Measurements from ENCODE around the gene GSTM1.

DNA sequence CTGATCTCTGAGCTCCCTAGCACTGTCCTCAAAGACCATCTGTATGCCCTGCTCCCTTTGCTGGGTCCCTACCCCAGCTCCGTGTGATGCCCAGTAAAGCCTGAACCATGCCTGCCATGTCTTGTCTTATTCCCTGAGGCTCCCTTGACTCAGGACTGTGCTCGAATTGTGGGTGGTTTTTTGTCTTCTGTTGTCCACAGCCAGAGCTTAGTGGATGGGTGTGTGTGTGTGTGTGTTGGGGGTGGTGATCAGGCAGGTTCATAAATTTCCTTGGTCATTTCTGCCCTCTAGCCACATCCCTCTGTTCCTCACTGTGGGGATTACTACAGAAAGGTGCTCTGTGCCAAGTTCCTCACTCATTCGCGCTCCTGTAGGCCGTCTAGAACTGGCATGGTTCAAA, 30.1 kb downstream of the GSTM1 start:
- TF ChIP-seq, protein P1, sequence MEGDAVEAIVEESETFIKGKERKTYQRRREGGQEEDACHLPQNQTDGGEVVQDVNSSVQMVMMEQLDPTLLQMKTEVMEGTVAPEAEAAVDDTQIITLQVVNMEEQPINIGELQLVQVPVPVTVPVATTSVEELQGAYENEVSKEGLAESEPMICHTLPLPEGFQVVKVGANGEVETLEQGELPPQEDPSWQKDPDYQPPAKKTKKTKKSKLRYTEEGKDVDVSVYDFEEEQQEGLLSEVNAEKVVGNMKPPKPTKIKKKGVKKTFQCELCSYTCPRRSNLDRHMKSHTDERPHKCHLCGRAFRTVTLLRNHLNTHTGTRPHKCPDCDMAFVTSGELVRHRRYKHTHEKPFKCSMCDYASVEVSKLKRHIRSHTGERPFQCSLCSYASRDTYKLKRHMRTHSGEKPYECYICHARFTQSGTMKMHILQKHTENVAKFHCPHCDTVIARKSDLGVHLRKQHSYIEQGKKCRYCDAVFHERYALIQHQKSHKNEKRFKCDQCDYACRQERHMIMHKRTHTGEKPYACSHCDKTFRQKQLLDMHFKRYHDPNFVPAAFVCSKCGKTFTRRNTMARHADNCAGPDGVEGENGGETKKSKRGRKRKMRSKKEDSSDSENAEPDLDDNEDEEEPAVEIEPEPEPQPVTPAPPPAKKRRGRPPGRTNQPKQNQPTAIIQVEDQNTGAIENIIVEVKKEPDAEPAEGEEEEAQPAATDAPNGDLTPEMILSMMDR (IDR thresholded peaks at IDR 0.05) = no peak
- no peak for TF ChIP-seq EZH2 (IDR thresholded peaks at IDR 0.05; ENCODE audit: borderline replicate concordance, insufficient read depth, low read depth, low read length, poor library complexity, severe bottlenecking)
